Esophagus squamous epithelium (tissue), 5 donors: ENCODE results near the gene ACER3. TPM values are rescaled to one million over a fixed set of nuclear protein-coding genes. Genes with fewer than 3 reads are reported as not detected.
A peak's percentile ranks its signal among the peaks of the same experiment; 100 is the strongest.
"Not testable (repeated sequence)": the region's sequence is repeated elsewhere in the genome, so short reads cannot be mapped to it uniquely, and the experiment has no call there.

Source experiments
- DNase-seq: peaks from one replicate; lab custom pipeline; 2025; lab: John Stamatoyannopoulos, UW
- H3K27ac ChIP-seq, 4 donors: fragments of 200-600 bp; sonication (generic); one replicate each; pipeline ENCODE4 v1.5.1; 2016 to 2019; ENCODE audit warnings: mild to moderate bottlenecking in 1 of 4
- H3K27me3 ChIP-seq, 4 donors: fragments of 200-600 bp; sonication (generic); 1 replicate in 3 of 4; 2 replicates in 1 of 4; pipeline versions ENCODE4 v1.5.1 to v1.6.0; 2017 to 2021; ENCODE audit warnings: antibody characterized with exemption in 1 of 4
- H3K36me3 ChIP-seq, 3 donors: fragments of 200-600 bp; sonication (generic); one replicate each; pipeline ENCODE4 v1.5.1; 2016 to 2019
- H3K4me1 ChIP-seq, 3 donors: fragments of 200-600 bp; sonication (generic); one replicate each; pipeline ENCODE4 v1.5.1; 2017 to 2019
- H3K4me3 ChIP-seq, 4 donors: fragments of 200-600 bp; sonication (generic); 1 replicate in 3 of 4; 2 replicates in 1 of 4; pipeline ENCODE4 v1.5.1; 2016 to 2019; ENCODE audit warnings: mild to moderate bottlenecking in 2 of 4, moderate library complexity in 1 of 4
- H3K9me3 ChIP-seq, 3 donors: fragments of 200-600 bp; sonication (generic); one replicate each; pipeline ENCODE4 v1.5.1; 2016 to 2019
- POLR2A ChIP-seq, 4 donors: fragments of 450-650 bp; IDR thresholded peaks; one replicate each; pipeline ENCODE4 v1.6.1; 2017; ENCODE audit warnings: antibody characterized with exemption in 4 of 4, mild to moderate bottlenecking in 4 of 4, moderate library complexity in 3 of 4
- WGBS, 2 donors: methylation state at CpG; one replicate each; pipeline ENCODE4 v1.1.5; 2018; 5-methylcytosine and 5-hydroxymethylcytosine counted together
- intact Hi-C: fragments of 100-400 bp; cut with DNase I; formaldehyde crosslinking; loops from one replicate; pipeline ENCODE4 v1.15.0; 2022
- total RNA-seq, 4 donors: library from RNA; depleted of rRNA; stranded (reverse); fragments of >200 nt; gene quantifications; one replicate each; pipeline ENCODE4 v1.1.0, GENCODE V29; 2016
- TF ChIP-seq, protein P1 (sequence below), 6 experiments: fragments of 450-650 bp in 4 of 6; fragments of 200-600 bp in 2 of 6; sonication (generic) in 2 of 6; IDR thresholded peaks; one replicate each; pipeline ENCODE4 v1.5.1; 2016 to 2019; ENCODE audit warnings: antibody characterized with exemption in 6 of 6, mild to moderate bottlenecking in 4 of 6, moderate library complexity in 4 of 6
- donor health status: DM: yes; HTN: yes; CAD: no.

The ACER3 gene
- total RNA-seq, 4 donors from 2014 or later = 9.9 to 34.2 (median 23.3) TPM

DNA sequence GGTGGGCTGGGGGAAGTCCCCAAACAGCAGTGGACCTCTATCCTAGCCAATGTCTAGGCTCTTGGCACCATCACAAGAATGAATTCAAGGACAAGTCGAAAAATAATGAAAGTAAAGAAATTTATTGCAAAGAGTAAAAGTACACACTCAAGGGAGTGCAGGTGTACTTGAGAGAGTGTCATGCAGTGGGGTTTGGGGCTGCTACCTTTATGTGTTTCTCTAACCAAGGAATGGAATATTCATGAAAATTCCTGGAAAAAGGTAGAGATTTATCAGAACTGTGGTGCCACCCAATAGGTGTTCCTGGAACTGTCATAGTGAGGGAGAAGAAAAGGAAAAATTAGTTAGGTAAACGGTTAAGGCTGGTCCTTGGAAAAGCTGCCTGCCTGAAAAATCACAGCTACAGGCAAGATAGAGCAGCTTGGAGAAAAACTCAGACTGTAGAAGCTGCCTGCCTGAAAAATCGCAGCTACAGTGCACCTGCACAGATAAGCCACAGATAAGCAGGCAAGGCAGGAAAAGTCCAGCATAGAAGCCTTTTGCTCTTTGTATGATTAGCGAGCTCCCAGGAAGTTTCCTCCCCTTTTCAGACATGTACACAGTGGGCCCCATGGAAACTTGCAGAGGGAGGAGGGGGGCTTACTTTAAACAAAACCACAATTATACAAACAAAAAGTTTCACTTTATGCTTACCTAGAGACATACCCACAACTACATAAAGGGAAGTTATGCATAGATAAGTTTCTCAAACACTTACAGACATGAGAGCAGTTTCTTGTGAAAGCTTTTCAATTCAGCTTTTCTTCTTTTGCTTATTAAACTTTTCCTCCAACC, 102.1 kb downstream of the ACER3 start:
- peaks cover 0 to 37% (median 0%) of the 10 kb centered on the region in 3 donors for H3K36me3 ChIP-seq
- intact Hi-C loops = no loop called here
- no peaks in the 10 kb centered on the region for H3K4me1 ChIP-seq
- no peak for DNase-seq
- no peak overlapping the region for H3K4me3 ChIP-seq
- H3K27ac ChIP-seq = peak overlapping the region in 1 of 4 donors; percentile 31
- H3K27me3 ChIP-seq = no peaks in the 10 kb centered on the region
- TF ChIP-seq, protein P1, sequence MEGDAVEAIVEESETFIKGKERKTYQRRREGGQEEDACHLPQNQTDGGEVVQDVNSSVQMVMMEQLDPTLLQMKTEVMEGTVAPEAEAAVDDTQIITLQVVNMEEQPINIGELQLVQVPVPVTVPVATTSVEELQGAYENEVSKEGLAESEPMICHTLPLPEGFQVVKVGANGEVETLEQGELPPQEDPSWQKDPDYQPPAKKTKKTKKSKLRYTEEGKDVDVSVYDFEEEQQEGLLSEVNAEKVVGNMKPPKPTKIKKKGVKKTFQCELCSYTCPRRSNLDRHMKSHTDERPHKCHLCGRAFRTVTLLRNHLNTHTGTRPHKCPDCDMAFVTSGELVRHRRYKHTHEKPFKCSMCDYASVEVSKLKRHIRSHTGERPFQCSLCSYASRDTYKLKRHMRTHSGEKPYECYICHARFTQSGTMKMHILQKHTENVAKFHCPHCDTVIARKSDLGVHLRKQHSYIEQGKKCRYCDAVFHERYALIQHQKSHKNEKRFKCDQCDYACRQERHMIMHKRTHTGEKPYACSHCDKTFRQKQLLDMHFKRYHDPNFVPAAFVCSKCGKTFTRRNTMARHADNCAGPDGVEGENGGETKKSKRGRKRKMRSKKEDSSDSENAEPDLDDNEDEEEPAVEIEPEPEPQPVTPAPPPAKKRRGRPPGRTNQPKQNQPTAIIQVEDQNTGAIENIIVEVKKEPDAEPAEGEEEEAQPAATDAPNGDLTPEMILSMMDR (IDR thresholded peaks at IDR 0.05) = no peak
- no peaks in the 10 kb centered on the region for H3K9me3 ChIP-seq
- WGBS, 2 donors = 58 to 73% methylated on average over 4 of the region's 4 CpGs

DNA sequence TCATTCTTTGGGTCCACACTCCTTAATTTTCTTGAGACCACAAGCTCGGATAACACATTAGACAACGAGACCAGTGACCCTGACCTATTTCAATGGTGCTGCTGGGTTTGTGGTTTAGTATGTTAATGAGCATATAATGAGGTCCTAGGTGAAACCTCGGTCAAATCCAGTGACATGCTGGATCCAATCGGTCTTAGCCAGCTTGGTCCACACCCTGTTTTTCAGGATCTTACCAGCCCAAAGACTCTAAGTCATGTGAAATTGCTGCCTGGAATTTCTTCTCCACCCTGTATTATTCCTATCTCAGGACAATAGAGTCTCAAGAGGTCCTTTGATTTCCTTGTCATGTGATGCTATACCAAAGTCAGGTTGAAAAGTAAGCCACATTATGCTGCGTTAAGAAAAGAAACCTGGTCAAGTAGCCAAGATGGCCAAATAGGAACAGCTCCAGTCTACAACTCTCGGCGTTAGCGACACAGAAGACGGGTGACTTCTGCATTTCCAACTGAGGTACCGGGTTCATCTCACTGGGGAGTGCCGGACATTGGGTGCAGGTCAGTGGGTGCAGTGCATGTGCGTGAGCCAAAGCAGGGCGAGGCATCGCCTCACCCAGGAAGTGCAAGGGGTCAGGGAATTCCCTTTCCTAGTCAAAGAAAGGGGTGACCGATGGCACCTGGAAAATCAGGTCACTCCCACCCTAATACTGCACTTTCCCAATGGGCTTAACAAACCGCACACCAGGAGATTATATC, 102.9 kb downstream of the ACER3 start:
- H3K27ac ChIP-seq, intact Hi-C loops: not testable (repeated sequence)
- 83% methylated on average over 13 to 15 of the region's 16 CpGs for WGBS, 2 donors

DNA sequence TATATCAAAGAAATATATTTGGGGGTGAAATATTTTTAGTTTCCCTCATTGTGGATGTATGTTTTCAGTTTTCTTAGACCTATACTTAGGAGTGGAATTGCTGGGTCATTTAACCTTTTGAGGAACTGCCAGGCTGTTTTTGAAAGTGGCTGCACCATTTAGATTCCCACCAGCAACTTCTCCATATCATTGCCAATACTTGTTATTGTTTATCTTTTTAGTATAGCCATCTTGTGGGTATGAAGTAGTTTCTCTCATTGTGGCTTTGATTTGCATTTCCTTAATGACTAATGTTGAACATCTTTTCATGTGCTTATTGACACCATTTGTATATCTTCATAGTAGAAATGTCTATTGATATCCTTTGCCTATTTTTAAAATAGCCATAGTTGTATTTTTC, 111.3 kb downstream of the ACER3 start:
- no peak for TF ChIP-seq POLR2A (IDR thresholded peaks at IDR 0.05)
- TF ChIP-seq, protein P1 (IDR thresholded peaks at IDR 0.05) = no peak
- H3K4me3 ChIP-seq = no peak overlapping the region
- intact Hi-C loops = no loop called here
- peaks cover 0 to 6% (median 0%) of the 10 kb centered on the region in 3 donors for H3K36me3 ChIP-seq
- DNase-seq = no peak
- peaks cover 0 to 11% (median 7%) of the 10 kb centered on the region in 3 donors for H3K9me3 ChIP-seq
- H3K4me1 ChIP-seq = no peaks in the 10 kb centered on the region
- no peak overlapping the region for H3K27ac ChIP-seq
- no peaks in the 10 kb centered on the region for H3K27me3 ChIP-seq

More for the DNA sequence above, 102.9 kb downstream of the ACER3 start:
- H3K4me1 ChIP-seq, H3K27me3 ChIP-seq, H3K9me3 ChIP-seq, DNase-seq, H3K4me3 ChIP-seq: not testable (repeated sequence)
- peaks cover 0 to 37% (median 0%) of the 10 kb centered on the region in 3 donors for H3K36me3 ChIP-seq

DNA sequence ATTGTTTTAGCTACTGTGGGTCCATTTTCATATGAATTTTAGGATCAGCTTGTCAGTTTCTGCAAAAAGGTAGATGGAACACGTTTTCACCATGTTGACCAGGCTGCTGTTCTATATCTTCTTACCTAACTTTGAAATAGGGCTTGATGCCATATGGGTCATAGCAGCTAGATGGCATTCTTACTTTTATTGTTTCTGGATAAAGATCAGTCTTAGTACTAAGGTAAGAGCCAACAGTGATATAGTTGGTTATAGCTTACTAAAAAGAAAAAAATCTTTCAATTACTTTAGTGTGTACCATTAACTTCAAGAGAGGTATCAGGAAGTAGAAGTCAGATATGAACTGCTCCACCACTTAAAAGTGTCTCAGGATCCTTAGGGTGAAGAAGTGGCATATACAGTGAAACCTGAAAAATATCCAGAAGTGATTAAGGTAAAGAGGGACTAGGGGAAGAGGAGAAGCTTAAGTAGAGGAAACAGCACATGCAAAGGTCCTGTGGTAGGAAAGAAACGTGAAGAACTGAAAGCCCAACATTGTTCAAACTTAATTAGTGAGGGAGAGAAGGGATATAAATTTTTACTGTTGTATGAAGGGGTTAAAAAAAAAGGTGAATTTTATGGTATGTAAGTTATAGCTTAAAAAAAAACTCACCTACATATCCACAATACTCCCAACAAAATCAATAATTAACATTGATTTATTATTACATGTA, 113.6 kb downstream of the ACER3 start:
- intact Hi-C loops = no loop called here
- Histone ChIP-seq H3K36me3 (peaks cover 0 to 25% (median 0%) of the 10 kb centered on the region in 3 donors), H3K4me3 (no peak overlapping the region), H3K9me3 (peaks cover 0 to 17% (median 7%) of the 10 kb centered on the region in 3 donors), H3K4me1 (no peaks in the 10 kb centered on the region), H3K27ac (no peak overlapping the region), H3K27me3 (no peaks in the 10 kb centered on the region)
- WGBS, 2 donors = 30 to 82% methylated on average over 2 of the region's 2 CpGs
- no peak for TF ChIP-seq POLR2A (IDR thresholded peaks at IDR 0.05)
- TF ChIP-seq, protein P1 (IDR thresholded peaks at IDR 0.05) = no peak
- DNase-seq = no peak

DNA sequence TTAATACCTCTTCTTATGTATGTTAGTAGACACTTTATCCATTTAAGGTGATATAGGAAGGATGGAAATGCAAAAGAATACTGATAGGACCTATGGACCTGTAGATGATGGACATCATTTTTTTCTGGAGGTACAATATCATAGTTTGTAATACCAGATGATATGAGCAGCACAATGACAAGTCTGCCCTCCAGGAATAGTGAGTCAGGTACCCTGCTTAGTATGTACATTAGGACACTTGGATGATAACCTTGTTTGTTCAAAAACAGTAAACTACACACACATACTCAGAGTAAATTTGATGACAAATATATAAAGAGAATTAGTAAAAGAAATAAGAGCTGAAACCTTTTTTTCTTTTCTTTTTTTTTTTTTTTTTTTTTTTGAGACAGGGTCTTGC, 114.8 kb downstream of the ACER3 start:
- Histone ChIP-seq H3K36me3 (peaks cover 0 to 25% (median 0%) of the 10 kb centered on the region in 3 donors), H3K27ac (no peak overlapping the region), H3K4me1 (no peaks in the 10 kb centered on the region), H3K27me3 (no peaks in the 10 kb centered on the region), H3K4me3 (no peak overlapping the region), H3K9me3 (peaks cover 0 to 17% (median 7%) of the 10 kb centered on the region in 3 donors)
- no peak for DNase-seq
- intact Hi-C loops = no loop called here
- TF ChIP-seq POLR2A (IDR thresholded peaks at IDR 0.05) = no peak
